Gastroesophageal sphincter (tissue), 3 donors: Measurements from ENCODE around the gene PCDHB14.
"Not testable (repeated sequence)": the region's sequence is repeated elsewhere in the genome, so short reads cannot be mapped to it uniquely, and the experiment has no call there.

Experiments
- CTCF ChIP-seq, 4 experiments: fragments of 200-600 bp in 2 of 4; fragments of 450-650 bp in 2 of 4; sonication (generic) in 1 of 4; IDR thresholded peaks; one replicate each; pipeline ENCODE4 v1.5.1; 2017 to 2019; ENCODE audit warnings: antibody characterized with exemption in 4 of 4, mild to moderate bottlenecking in 2 of 4, moderate library complexity in 2 of 4
- EP300 ChIP-seq: sonication (generic); formaldehyde crosslinking; IDR thresholded peaks from one replicate; pipeline ENCODE4 v1.6.1; 2017; ENCODE audit warnings: antibody characterized with exemption, mild to moderate bottlenecking
- POLR2A ChIP-seq, 2 donors: fragments of 450-650 bp; IDR thresholded peaks; one replicate each; pipeline ENCODE4 v1.6.1; 2017; ENCODE audit warnings: antibody characterized with exemption in 2 of 2, mild to moderate bottlenecking in 2 of 2, moderate library complexity in 1 of 2
- POLR2AphosphoS5 ChIP-seq: sonication (generic); formaldehyde crosslinking; IDR thresholded peaks from one replicate; pipeline ENCODE4 v1.6.1; 2017; ENCODE audit warnings: antibody characterized with exemption

- TF ChIP-seq CTCF (IDR thresholded peaks at IDR 0.05); POLR2A (IDR thresholded peaks at IDR 0.05); EP300; POLR2AphosphoS5: not testable (repeated sequence)
Observed at GRCh38 chr5:141179876-141180275, 43.3 kb upstream of the PCDHB14 start.
